GM18498 (cell line): Measurements from ENCODE around the gene TUBGCP5.
"Not testable (repeated sequence)": the region's sequence is repeated elsewhere in the genome, so short reads cannot be mapped to it uniquely, and the experiment has no call there.

ENCODE experiments used
- ATAC-seq: cut with Tn5 transposase; IDR thresholded peaks from one replicate; pipeline ENCODE4 v1.9.1; 2021; ENCODE audit warnings: mild to moderate bottlenecking, moderate library complexity; ENCODE audit not compliant: unreplicated experiment

Gene TUBGCP5

DNA sequence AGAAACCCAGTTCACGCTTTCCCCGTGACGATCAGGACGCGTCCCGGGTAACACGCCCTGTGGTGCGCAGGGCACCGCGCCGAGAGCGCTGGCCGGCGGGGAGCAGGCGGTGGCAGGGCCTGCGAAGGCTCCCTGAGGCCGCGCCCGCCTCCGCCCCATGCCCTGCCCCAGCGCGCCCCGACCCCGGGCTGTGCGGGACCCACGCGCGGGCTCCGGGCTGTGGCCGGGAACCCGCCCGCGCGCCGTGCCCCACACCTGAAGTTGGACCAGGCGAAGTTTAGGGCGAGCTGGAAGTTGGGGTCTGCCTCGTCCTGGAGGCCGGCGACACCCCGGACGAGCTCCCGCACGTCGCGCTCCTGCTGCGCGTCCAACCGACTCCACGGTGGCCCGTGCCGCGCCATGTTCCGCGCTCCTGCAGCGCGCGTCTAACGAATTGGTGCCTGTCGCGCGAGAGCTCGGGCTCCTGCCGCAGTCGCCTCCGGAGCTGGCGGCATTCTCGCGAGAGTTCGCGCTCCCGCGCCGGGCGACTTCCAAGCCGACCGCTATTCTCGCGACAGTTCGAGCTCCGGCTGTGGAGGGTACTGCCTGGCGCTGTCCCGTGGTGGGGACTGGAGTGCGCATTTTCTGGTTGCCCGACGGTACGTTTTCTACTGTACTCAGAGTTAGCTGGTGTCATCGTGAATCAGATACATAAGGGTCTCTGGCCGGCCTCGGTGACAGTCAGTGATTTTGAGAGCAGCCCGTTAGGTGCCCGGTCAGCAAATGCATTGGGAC is at the start of gene TUBGCP5:
TUBGCP5 (minus strand) TSS at position 427 of the 774 bp plus-strand sequence; CDS start at position 401, 26 bp downstream.
- ATAC-seq, result peak; percentile 95

DNA sequence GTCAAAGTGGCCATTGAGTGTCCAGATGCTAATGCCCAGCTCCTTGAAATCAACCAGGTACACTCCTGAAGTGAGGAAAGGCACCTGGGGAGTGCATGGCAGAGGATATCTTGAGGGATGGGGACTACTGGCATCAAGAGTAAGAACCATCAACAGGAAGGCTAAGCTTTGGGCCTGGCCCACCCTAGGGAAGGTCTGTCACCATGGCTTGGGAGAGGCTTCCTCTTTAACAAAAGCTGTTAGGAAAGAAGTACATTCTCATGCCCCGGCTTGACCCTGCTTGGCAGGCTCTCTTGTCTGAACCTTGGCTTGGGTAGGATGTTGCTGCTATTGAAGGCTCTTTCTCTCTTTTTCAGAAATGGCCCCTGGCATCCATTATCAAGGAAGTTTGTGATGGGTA is 43.7 kb upstream of the TUBGCP5 start:
- no peak for ATAC-seq

DNA sequence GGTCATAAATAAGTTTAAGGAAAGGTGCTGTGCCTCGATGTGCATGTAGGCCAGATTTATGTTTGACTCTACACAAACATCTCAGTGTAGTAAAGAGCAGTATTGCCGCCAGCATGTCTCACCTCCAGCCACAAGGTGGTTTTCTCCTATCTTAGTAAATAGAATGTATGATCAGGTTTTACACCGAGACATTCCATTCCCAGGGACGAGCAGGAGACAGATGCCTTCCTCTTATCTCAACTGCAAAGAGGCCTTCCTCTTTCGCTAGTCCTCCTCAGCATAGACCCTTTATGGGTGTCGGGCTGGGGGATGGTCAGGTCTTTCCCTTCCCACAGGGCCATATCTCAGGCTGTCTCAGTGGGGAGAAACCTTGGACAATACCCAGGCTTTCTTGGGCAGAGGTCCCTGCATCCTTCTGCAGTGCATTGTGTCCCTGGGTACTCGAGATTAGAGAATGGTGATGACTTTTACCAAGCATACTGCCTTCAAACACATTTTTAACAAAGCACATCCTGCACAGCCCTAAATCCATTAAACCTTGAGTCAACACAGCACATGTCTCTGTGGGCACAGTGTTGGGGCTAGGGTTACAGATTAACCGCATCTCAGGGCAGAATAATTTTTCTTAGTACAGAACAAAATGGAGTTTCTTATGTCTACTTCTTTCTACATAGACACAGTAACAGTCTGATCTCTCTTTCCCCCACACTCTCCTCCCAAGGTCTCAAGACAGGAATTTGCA is 42.8 kb upstream of the TUBGCP5 start:
- not testable (repeated sequence) for ATAC-seq

DNA sequence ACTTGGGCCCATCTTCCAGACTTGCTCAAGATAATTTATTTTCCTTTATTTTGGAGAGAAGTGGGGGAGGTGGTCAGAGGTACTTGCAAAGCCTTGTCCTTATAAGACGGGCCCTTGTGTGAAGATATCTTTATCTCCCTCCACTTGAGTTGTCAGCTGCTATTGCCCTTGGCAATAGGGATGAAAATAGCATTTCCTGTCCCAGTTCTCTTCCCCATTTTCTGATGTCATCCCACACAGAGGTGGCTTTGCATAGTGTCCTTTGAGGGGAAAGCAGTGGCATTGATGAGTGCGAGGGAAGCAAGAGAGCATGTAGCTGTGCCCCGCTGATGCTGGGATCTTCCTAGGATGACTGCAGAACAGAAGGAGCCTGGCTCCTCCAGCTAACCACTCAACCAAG is 41.9 kb upstream of the TUBGCP5 start:
- ATAC-seq, result no peak

- no peak for ATAC-seq
These were observed 40.4 kb upstream of the TUBGCP5 start for GRCh38 chr15:23079766-23080165.

- ATAC-seq, result no peak
These were observed 36.6 kb upstream of the TUBGCP5 start for GRCh38 chr15:23075927-23076326.

DNA sequence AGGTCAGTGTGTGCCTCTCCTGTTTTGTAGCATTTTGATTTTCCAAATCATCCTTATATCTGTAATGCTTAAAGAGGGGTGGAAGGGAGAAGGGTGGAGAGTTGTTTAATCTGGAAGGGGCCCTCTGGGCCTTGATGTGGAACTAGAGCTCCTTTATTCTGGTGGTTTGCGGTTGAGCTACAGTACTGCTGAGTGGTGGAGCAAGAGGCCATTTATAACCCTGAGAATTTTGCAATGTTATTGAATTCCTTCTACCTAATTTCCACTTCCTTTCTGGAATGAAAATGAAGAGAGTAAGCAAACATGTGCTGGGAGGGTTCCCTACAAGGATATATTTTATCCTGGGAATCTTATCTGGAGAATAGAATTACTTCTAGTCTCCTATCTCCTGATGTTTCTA is 35.3 kb upstream of the TUBGCP5 start:
- ATAC-seq, result no peak

- no peak for ATAC-seq
These were observed 34.7 kb upstream of the TUBGCP5 start for GRCh38 chr15:23073890-23074646.

- no peak for ATAC-seq
These were observed 33.3 kb upstream of the TUBGCP5 start for GRCh38 chr15:23072633-23073032.

GRCh38 chr15:23069496-23070166 is 30.3 kb upstream of the TUBGCP5 start:
- no peak for ATAC-seq

DNA sequence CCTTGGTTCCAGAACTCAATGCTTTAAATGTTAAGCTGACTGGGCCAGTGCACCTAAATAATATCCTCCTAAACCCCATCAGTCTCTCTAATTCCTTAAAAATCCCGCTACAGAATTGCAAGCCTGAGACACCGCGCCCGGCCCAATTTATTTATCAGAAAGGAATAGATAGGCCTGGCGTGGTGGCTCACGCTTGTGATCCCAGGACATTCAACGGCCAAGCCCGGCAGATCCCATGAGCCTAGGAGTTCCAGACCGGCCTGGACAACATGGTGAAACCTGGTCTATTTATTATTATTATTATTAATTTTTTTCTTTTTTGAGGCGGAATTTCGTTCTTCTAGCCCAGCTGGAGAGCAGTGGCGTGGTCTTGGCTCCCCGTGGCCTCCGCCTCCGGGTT is 28.0 kb upstream of the TUBGCP5 start:
- ATAC-seq, result no peak

- ATAC-seq, result no peak
These were observed 26.5 kb upstream of the TUBGCP5 start for GRCh38 chr15:23065836-23066235.

DNA sequence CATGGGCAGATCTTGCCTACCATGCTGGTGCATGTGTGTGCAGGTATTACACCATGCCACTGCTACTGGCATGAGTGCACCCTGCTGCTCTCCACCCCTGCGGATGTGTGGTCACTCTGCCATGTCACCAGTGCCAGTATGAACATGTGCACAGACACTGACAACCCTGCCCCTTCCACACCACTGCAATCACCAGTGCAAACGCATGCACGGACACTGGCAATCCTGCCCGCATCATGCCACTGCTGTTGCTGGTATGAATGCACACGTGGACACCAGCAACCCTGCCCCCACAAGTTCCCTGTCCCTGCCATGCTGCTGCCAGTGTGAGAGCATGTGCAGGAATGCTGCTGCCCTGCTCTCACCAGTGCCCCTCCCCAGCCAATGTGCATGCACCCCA is 24.8 kb upstream of the TUBGCP5 start:
- no peak for ATAC-seq

GRCh38 chr15:23057707-23058106 is 18.3 kb upstream of the TUBGCP5 start:
- ATAC-seq, result no peak

DNA sequence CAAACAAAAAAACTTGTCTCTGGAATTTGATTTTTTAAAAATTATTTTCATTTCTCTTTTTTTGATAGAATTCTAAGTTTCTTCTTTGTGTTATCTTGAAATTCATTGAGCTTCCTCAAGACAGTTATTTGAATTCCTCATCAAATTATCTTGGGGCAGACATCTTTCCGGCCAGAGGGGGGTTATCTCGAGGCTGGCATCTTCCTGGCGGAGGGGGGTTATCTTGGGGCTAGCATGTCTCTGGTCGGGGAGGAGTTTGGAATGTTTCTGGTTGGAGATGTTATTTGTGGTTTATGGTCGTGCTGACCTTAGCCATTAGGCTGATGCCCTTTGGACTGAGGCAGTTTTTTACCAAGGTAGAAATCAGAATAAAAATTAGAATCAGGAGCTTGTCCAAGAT is 15.9 kb upstream of the TUBGCP5 start:
- ATAC-seq, result no peak

- no peak for ATAC-seq
These were observed 13.2 kb upstream of the TUBGCP5 start for GRCh38 chr15:23052522-23052921.

DNA sequence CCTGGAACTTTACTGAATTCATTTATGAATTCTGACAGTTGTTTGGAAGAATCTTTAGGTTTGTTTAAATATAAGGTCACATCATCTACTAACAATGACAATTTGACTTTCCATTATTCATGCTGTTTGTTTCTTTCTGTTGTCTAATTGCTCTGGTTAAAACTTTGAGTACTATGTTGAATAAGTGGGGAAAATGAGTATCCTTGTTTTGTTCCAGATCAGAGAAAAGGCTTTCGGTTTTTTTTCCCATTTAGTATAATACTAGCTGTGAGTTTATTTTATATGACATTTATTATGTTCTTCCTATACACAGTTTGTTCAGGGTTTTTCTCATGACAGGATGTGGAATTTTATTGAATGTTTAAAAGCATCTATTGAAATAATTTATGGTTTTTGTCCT is 11.3 kb upstream of the TUBGCP5 start:
- no peak for ATAC-seq

DNA sequence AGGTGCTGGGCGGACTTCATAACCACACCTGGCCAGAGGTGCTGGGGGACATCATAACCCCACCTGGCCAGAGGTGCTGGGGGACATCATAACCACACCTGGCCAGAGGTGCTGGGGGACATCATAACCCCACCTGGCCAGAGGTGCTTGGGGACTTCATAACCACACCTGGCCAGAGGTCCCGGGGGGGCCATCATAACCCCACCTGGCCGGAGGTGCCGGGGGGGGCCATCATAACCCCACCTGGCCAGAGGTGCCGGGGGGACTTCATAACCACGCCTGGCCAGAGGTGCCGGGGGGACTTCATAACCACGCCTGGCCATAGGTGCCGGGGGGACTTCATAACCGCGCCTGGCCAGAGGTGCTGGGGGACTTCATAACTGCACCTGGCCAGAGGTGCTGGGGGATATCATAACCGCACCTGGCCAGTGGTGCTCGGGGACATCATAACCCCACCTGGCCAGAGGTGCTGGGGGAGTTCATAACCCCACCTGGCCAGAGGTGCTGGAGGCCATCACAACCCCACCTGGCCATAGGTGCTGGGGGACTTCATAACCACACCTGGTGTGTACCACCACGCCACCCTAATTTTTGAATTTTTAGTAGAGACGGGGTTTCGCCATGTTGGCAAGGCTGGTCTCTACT is 10.7 kb upstream of the TUBGCP5 start:
- ATAC-seq, result no peak

GRCh38 chr15:23048572-23049282 is 9.4 kb upstream of the TUBGCP5 start:
- not testable (repeated sequence) for ATAC-seq

DNA sequence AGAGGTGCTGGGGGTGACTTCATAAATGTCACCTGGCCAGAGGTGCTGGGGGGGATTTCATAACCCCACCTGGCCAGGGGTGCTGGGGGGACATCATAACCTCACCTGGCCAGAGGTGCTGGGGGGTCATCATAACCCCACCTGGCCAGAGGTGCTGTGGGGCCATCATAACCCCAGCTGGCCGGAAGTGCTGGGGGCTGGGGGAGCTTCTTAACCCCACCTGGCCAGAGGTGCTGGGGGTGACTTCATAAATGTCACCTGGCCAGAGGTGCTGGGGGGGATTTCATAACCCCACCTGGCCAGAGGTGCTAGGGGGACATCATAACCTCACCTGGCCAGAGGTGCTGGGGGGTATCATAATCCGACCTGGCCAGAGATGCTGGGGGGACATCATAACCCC is 4.6 kb upstream of the TUBGCP5 start:
- ATAC-seq, result not testable (repeated sequence)
